Measurements from ENCODE around the gene KRIT1.
A peak's percentile ranks its signal among the peaks of the same experiment; 100 is the strongest.
"Not testable (repeated sequence)": the region's sequence is repeated elsewhere in the genome, so short reads cannot be mapped to it uniquely, and the experiment has no call there.

The KRIT1 gene

GRCh38 chr7:92246360-92247101 is 817 bp upstream of the KRIT1 start:
- ATAC-seq = peak; percentile 28 to 34

GRCh38 chr7:92244808-92245486 is 767 bp downstream of the KRIT1 start:
- no peak for ATAC-seq

GRCh38 chr7:92242972-92243371 is 2.7 kb downstream of the KRIT1 start:
- ATAC-seq = no peak

GRCh38 chr7:92230547-92230946 is 15.2 kb downstream of the KRIT1 start:
- ATAC-seq = no peak

GRCh38 chr7:92228742-92229141 is 17.0 kb downstream of the KRIT1 start:
- no peak for ATAC-seq

- no peak for ATAC-seq
Measured at GRCh38 chr7:92228100-92228499, 17.6 kb downstream of the KRIT1 start.

GRCh38 chr7:92226981-92227380 is 18.7 kb downstream of the KRIT1 start:
- ATAC-seq = no peak

GRCh38 chr7:92221766-92222165 is 23.9 kb downstream of the KRIT1 start:
- ATAC-seq = no peak

- ATAC-seq = no peak
Measured at GRCh38 chr7:92206672-92207071, 39.0 kb downstream of the KRIT1 start.

GRCh38 chr7:92205987-92206386 is 39.7 kb downstream of the KRIT1 start:
- no peak for ATAC-seq

- ATAC-seq = no peak
Measured at GRCh38 chr7:92200791-92201190, 44.9 kb downstream of the KRIT1 start.

GRCh38 chr7:92192326-92192725 is 53.4 kb downstream of the KRIT1 start:
- ATAC-seq = no peak

- ATAC-seq = not testable (repeated sequence)
Measured at GRCh38 chr7:92189246-92189645, 56.5 kb downstream of the KRIT1 start.

GRCh38 chr7:92184294-92184693 is 61.4 kb downstream of the KRIT1 start:
- not testable (repeated sequence) for ATAC-seq

GRCh38 chr7:92178928-92179924 is 66.5 kb downstream of the KRIT1 start, which contains the start of gene LRRD1:
Gene LRRD1 (minus strand): TSS chr7:92179142. CDS start chr7:92165202, 13,940 bp downstream.
- ATAC-seq = peak; percentile 99 to 100

GRCh38 chr7:92177362-92177761 is 68.4 kb downstream of the KRIT1 start:
- ATAC-seq = no peak

GRCh38 chr7:92169529-92169928 is 76.2 kb downstream of the KRIT1 start:
- ATAC-seq = not testable (repeated sequence)

GRCh38 chr7:92161271-92161670 is 84.4 kb downstream of the KRIT1 start:
- no peak for ATAC-seq

- peak; percentile 55 to 58 for ATAC-seq
Measured at GRCh38 chr7:92158660-92159575, 86.8 kb downstream of the KRIT1 start.

- ATAC-seq = no peak
Measured at GRCh38 chr7:92156990-92157389, 88.7 kb downstream of the KRIT1 start.

GRCh38 chr7:92155108-92155739 is 90.5 kb downstream of the KRIT1 start:
- ATAC-seq = no peak
